Neural crest cell (in vitro differentiated cells): ENCODE measurements around the gene KYAT1. TPM values are rescaled to one million over a fixed set of nuclear protein-coding genes. Genes with fewer than 3 reads are reported as not detected.

Experiments used
- DNase-seq: peaks from one replicate; pipeline ENCODE4 v3.0.0; 2021; ENCODE audit warnings: low read depth, mixed read lengths, low spot score
- H3K27ac Mint-ChIP-seq: one replicate; pipeline ENCODE4 v1.8.0; 2021; ENCODE audit warnings: mild to moderate bottlenecking, mixed read lengths; ENCODE audit not compliant: unreplicated experiment
- H3K27me3 Mint-ChIP-seq: 2 replicates; pipeline ENCODE4 v1.8.0; 2021; ENCODE audit warnings: low read depth, mild to moderate bottlenecking, mixed read lengths
- H3K36me3 Mint-ChIP-seq: 2 replicates; pipeline ENCODE4 v1.8.0; 2021; ENCODE audit warnings: low read depth, mild to moderate bottlenecking, mixed read lengths
- H3K4me1 Mint-ChIP-seq: 2 replicates; pipeline ENCODE4 v1.8.0; 2021; ENCODE audit warnings: mixed read lengths
- H3K4me3 Mint-ChIP-seq: one replicate; pipeline ENCODE4 v1.8.0; 2021; ENCODE audit warnings: mild to moderate bottlenecking, mixed read lengths
- H3K9me3 Mint-ChIP-seq: 2 replicates; pipeline ENCODE4 v1.8.0; 2021; ENCODE audit warnings: mixed read lengths
- CTCF ChIP-seq: fragments of 200-600 bp; sonication (generic); conservative IDR thresholded peaks from 2 replicates; pipeline ENCODE4 v1.5.0; 2021; ENCODE audit warnings: antibody characterized with exemption, mild to moderate bottlenecking
- total RNA-seq: library from RNA; stranded (reverse); gene quantifications from 2 replicates; pipeline ENCODE4 v1.2.1, GENCODE V29; 2021

Gene KYAT1
- total RNA-seq, 1 donor from 2014 or later, result 17.7 TPM

GRCh38 chr9:128916745-128917144 is 35.0 kb upstream of the KYAT1 start:
- H3K9me3 Mint-ChIP-seq, result no peaks in the 10 kb centered on the region
- no peaks in the 10 kb centered on the region for H3K27me3 Mint-ChIP-seq
- no peak for DNase-seq
- no peak overlapping the region for H3K27ac Mint-ChIP-seq
- no peak overlapping the region for H3K4me3 Mint-ChIP-seq
- H3K36me3 Mint-ChIP-seq, result no peaks in the 10 kb centered on the region
- peaks cover 22% of the 10 kb centered on the region for H3K4me1 Mint-ChIP-seq
- no peak for TF ChIP-seq CTCF

DNA sequence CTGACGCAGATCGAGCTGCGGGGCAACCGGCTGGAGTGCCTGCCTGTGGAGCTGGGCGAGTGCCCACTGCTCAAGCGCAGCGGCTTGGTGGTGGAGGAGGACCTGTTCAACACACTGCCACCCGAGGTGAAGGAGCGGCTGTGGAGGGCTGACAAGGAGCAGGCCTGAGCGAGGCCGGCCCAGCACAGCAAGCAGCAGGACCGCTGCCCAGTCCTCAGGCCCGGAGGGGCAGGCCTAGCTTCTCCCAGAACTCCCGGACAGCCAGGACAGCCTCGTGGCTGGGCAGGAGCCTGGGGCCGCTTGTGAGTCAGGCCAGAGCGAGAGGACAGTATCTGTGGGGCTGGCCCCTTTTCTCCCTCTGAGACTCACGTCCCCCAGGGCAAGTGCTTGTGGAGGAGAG is 34.5 kb upstream of the KYAT1 start:
- no peaks in the 10 kb centered on the region for H3K9me3 Mint-ChIP-seq
- no peak overlapping the region for H3K4me3 Mint-ChIP-seq
- peaks cover 23% of the 10 kb centered on the region for H3K4me1 Mint-ChIP-seq
- TF ChIP-seq CTCF, result no peak
- no peak for DNase-seq
- no peaks in the 10 kb centered on the region for H3K27me3 Mint-ChIP-seq
- no peak overlapping the region for H3K27ac Mint-ChIP-seq
- H3K36me3 Mint-ChIP-seq, result no peaks in the 10 kb centered on the region

DNA sequence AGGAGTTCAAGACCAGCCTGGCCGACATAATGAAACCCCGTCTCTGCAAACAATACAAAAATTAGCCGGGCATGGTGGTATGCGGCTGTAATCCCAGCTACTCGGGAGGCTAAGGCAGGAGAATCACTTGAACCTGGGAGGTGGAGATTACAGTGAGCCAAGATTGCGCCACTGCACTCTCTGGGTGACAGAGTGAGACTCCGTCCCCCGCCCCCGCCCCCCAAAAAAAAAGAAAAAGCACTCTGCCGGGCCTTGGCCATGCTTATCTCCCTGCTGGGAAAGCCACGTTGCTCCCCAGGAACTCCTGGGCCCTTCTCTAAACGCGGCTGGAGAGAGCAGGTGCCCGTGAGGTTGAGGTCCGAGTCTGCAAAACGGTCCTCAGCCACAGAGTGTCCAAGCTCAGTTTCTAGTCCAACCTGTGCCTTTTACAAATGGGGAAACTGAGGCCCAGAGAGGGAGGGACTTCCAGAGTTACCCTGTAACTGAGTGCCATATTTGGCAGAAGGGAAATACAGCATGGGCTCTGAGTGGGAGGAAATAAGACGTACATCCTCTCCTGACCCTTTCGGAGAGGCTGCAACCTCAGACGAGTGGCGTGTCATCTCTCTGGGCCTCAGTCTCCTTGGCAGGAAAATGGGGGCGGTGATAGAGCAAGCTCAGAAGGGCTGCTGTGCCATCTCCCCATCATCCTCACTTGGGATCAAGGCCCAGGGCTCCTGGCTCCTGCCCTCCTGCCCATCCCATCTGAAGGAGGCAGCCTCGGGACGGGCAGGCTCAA is 32.4 kb upstream of the KYAT1 start:
- H3K27ac Mint-ChIP-seq, result no peak overlapping the region
- no peak for TF ChIP-seq CTCF
- peaks cover 3% of the 10 kb centered on the region for H3K36me3 Mint-ChIP-seq
- DNase-seq, result no peak
- no peaks in the 10 kb centered on the region for H3K9me3 Mint-ChIP-seq
- no peak overlapping the region for H3K4me3 Mint-ChIP-seq
- no peaks in the 10 kb centered on the region for H3K27me3 Mint-ChIP-seq
- peaks cover 22% of the 10 kb centered on the region for H3K4me1 Mint-ChIP-seq

GRCh38 chr9:128913048-128913900 is 31.5 kb upstream of the KYAT1 start:
- Mint-ChIP-seq H3K36me3 (peaks cover 10% of the 10 kb centered on the region), H3K27me3 (no peaks in the 10 kb centered on the region), H3K27ac (peak overlapping the region; percentile 55), H3K4me1 (peaks cover 19% of the 10 kb centered on the region), H3K9me3 (no peaks in the 10 kb centered on the region), H3K4me3 (no peak overlapping the region)
- TF ChIP-seq CTCF, result no peak
- no peak for DNase-seq

- TF ChIP-seq CTCF, result no peak
- H3K9me3 Mint-ChIP-seq, result no peaks in the 10 kb centered on the region
- no peaks in the 10 kb centered on the region for H3K27me3 Mint-ChIP-seq
- DNase-seq, result no peak
- peaks cover 19% of the 10 kb centered on the region for H3K4me1 Mint-ChIP-seq
- no peak overlapping the region for H3K27ac Mint-ChIP-seq
- no peak overlapping the region for H3K4me3 Mint-ChIP-seq
- peaks cover 18% of the 10 kb centered on the region for H3K36me3 Mint-ChIP-seq
Observed at GRCh38 chr9:128912270-128912853, 30.6 kb upstream of the KYAT1 start.
